NCI-H146 treated with DMSO at 0.1 percent for 48 hours (cell line): ENCODE measurements around the gene SCN5A.

Experiments used
- DNase-seq: peaks from one replicate; lab custom pipeline; 2025; ENCODE audit not compliant: unreplicated experiment; lab: John Stamatoyannopoulos, UW

Gene SCN5A

GRCh38 chr3:38601956-38602550, 47.4 kb downstream of the SCN5A start:
- DNase-seq: no peak

- DNase-seq: no peak
Observed at GRCh38 chr3:38600551-38600950, 48.9 kb downstream of the SCN5A start.

GRCh38 chr3:38599886-38600285, 49.6 kb downstream of the SCN5A start:
- DNase-seq: no peak

- DNase-seq: no peak
Observed at GRCh38 chr3:38598791-38599190, 50.7 kb downstream of the SCN5A start.

DNA sequence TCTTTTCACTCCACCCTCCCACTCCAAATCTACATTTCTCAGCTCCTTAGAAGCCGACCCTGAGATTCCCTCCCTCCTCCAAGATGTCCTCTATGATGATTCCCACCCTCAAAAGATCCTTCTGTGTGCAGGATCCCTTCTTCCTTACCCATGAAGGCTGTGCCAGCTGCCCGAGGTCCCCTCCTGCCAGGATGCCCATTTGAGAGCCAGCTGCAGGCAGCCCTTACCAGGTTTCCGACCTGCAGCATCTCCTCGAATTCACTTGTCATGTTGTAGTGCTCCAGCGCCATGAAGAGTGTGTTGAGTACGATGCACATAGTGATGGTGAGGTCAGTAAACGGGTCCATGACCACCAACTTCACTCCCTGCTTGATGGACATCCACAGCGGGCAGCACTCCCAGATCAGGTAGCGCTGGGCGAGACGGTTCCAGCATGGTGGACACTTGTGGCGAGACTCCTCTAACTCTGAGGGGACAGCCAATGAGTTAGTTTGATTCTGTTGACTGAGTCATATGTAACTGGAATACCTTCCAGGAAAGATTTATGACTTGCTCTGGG, 51.9 kb downstream of the SCN5A start:
- no peak for DNase-seq

GRCh38 chr3:38595393-38595792, 54.1 kb downstream of the SCN5A start:
- no peak for DNase-seq

DNA sequence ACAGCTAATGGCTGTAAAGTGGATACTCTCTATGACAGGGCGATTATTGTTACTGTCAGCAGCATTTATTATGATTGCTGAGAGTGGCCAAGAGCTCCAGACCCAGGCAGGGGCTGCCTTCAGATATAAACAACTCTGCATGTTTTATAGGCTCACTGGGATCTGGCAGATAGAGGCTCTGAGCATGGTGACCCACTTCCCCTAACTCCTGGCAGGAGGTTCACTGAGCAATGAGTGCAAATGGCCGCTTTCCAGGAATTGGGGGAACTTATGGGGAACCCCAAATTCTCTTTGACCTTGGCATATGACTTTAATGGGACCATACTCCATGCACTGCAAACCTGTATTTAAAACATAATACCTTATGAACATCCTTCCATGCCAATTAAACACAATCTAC, 59.0 kb downstream of the SCN5A start:
- no peak for DNase-seq

DNA sequence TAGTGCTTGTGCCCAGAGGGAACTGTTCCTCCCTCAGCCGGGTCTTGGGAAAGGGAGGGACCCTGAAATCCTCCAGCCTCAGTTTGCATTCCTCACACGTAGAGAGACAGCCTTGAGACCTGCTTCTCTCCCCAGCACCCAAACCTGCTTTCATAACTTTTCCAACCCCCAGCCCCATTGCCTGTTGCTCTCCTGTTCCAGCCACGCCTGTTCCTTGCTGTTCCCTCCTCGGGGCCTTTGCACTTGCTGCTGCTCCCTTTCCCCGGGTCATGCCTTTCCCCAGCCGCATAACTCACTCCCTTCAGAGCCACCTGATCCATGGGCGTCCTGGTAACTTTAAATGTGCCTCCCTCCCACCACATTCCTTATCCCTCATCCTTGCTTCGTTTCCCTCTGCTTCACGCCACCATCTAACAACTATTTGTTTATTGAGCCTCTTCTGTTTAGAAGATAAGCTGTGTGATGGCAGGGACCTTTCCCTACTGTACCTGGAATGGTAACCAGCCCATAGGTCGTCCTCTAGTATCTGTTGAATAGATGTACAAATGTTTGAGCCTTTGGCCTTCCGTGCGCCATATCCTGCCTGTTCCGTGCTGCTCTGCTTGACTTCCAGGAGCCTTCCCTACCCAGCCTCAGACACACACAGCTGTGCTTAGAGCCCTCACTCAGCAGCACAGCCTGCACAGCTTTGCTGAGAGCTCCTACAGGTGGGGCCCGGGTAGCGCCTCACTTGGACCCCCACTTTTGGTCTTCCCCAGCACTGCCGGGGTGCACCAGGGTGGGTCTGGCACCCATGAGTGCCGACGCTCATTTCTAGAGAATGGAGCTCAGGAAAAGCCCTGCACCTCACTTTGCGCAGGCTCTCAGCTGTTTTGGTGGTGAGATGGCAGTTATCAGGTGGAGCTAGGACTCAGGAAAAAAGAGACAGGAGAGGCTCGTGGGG, 60.2 kb downstream of the SCN5A start:
- no peak for DNase-seq

DNA sequence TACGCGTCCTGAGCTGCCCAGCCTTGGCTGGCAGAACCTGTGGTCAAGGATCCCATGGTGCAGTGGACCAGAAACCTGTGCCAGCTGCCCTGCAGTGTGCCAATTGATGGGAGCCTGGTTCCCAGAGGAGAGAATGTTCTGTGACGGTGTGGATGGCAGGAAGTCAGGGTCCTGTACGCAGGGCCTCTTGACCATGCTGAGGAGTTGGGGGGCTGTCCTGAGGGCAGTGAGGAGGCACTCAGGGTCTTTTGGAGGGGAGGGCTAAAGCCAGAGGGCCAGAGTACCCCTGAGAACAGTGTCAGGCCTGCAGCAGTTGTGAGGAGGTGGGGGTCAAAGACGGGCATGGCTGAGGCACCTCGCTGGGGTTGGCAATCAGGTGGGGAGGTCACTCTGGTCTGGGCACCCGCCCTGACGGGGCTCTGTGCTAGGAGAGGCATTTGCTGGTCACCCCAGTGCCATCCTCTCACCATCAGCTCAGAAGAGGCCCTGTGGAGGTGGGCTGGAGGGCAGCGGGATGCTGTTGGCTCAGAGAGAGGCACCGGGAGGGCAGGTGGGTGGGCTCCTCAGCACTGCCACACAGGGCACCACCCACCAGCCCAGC, 61.0 kb downstream of the SCN5A start:
- no peak for DNase-seq

- no peak for DNase-seq
Observed at GRCh38 chr3:38587548-38588131, 61.8 kb downstream of the SCN5A start.

GRCh38 chr3:38586546-38587520, 62.7 kb downstream of the SCN5A start:
- DNase-seq: no peak

GRCh38 chr3:38585791-38586420, 63.6 kb downstream of the SCN5A start:
- DNase-seq: no peak

GRCh38 chr3:38583688-38584087, 65.8 kb downstream of the SCN5A start:
- DNase-seq: no peak

- DNase-seq: no peak
Observed at GRCh38 chr3:38582941-38583645, 66.4 kb downstream of the SCN5A start.

DNA sequence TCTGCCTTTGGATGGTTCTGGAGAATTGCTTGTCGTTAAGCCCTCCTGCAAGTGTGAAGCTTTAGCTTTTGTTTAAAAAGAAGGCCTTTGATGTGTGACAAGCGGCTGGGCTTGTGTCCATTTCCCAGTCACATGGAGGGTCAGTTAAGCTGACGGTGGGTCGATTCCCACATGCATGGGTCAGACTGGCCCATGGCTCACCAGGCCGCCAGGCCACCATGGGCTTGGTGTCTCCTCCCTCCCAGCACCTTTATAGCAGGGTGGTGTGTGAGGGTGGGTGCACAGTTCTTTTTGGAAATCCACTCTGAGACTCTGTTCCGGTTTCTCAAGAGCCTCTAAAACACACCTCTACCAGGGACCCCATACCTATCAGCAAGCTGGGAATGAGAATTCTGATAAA, 67.2 kb downstream of the SCN5A start:
- DNase-seq: no peak

DNA sequence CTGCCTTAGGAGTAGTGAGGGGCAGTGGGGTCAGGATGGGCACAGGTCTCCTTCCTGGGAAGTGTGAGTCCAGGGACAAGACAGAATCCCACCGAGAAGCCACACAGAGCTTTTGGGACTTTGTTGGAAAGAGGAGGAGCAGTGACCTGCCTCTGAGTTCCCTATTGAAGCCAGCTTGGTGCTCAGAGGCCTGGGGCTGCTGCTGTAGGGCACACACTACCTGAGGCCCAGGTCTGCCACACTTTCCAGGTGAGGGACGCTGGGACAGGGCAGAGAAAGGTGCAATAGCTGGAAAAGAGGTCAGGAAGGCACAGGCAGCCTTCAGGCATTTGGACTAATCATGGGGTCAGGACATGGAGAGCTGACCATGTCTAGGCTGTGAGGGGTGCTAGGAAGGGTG, 67.7 kb downstream of the SCN5A start:
- DNase-seq: no peak

GRCh38 chr3:38580450-38581382, 68.8 kb downstream of the SCN5A start:
- no peak for DNase-seq
